ENCODE measurements around the gene ECE1.
A peak's percentile ranks its signal among the peaks of the same experiment; 100 is the strongest.

The ECE1 gene

GRCh38 chr1:21325231-21325718 lies 35.0 kb upstream of the ECE1 start:
- no peak for DNase-seq (ENCODE audit: low read depth)

- peak; percentile 41 for DNase-seq (ENCODE audit: low read depth)
Observed at GRCh38 chr1:21324368-21325141, 34.3 kb upstream of the ECE1 start.

GRCh38 chr1:21323091-21323490 lies 32.8 kb upstream of the ECE1 start:
- DNase-seq (ENCODE audit: low read depth), result no peak

GRCh38 chr1:21322681-21323016 lies 32.4 kb upstream of the ECE1 start:
- no peak for DNase-seq (ENCODE audit: low read depth)

GRCh38 chr1:21321963-21322680 lies 31.9 kb upstream of the ECE1 start:
- DNase-seq (ENCODE audit: low read depth), result no peak

GRCh38 chr1:21320410-21321108 lies 30.3 kb upstream of the ECE1 start:
- DNase-seq (ENCODE audit: low read depth), result no peak

GRCh38 chr1:21319447-21320407 lies 29.5 kb upstream of the ECE1 start:
- DNase-seq (ENCODE audit: low read depth), result no peak

GRCh38 chr1:21318714-21319159 lies 28.5 kb upstream of the ECE1 start:
- DNase-seq (ENCODE audit: low read depth), result no peak

- DNase-seq (ENCODE audit: low read depth), result no peak
Observed at GRCh38 chr1:21318057-21318713, 27.9 kb upstream of the ECE1 start.

- no peak for DNase-seq (ENCODE audit: low read depth)
Observed at GRCh38 chr1:21317690-21318043, 27.4 kb upstream of the ECE1 start.

GRCh38 chr1:21317035-21317689 lies 26.9 kb upstream of the ECE1 start:
- no peak for DNase-seq (ENCODE audit: low read depth)

GRCh38 chr1:21314743-21315396 lies 24.6 kb upstream of the ECE1 start:
- no peak for DNase-seq (ENCODE audit: low read depth)

GRCh38 chr1:21313886-21314721 lies 23.8 kb upstream of the ECE1 start:
- no peak for DNase-seq (ENCODE audit: low read depth)

- DNase-seq (ENCODE audit: low read depth), result no peak
Observed at GRCh38 chr1:21313203-21313885, 23.1 kb upstream of the ECE1 start.

- DNase-seq (ENCODE audit: low read depth), result no peak
Observed at GRCh38 chr1:21312407-21312992, 22.2 kb upstream of the ECE1 start.

- no peak for DNase-seq (ENCODE audit: low read depth)
Observed at GRCh38 chr1:21311016-21311415, 20.8 kb upstream of the ECE1 start.

GRCh38 chr1:21308847-21309652 lies 18.8 kb upstream of the ECE1 start:
- DNase-seq (ENCODE audit: low read depth), result no peak
